ENCODE measurements around the gene MAFG. TPM values are rescaled to one million over a fixed set of nuclear protein-coding genes. Genes with fewer than 3 reads are reported as not detected.

The MAFG gene
- total and polyA plus RNA-seq, 2 experiments from 2014 or later, result 17.2 to 33.4 TPM

GRCh38 chr17:81939881-81940385 lies 12.4 kb upstream of the MAFG start:
- TF ChIP-seq, protein P1, sequence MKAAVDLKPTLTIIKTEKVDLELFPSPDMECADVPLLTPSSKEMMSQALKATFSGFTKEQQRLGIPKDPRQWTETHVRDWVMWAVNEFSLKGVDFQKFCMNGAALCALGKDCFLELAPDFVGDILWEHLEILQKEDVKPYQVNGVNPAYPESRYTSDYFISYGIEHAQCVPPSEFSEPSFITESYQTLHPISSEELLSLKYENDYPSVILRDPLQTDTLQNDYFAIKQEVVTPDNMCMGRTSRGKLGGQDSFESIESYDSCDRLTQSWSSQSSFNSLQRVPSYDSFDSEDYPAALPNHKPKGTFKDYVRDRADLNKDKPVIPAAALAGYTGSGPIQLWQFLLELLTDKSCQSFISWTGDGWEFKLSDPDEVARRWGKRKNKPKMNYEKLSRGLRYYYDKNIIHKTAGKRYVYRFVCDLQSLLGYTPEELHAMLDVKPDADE (IDR thresholded peaks at IDR 0.05), result no peak
- no peak for TF ChIP-seq ZNF462 (CRISPR knock-in tag; IDR thresholded peaks at IDR 0.05)
- TF ChIP-seq ZNF114 (CRISPR knock-in tag; IDR thresholded peaks at IDR 0.05), result no peak
- TF ChIP-seq CREB1 (CRISPR knock-in tag; IDR thresholded peaks at IDR 0.05; ENCODE audit: low read depth), result no peak
- TF ChIP-seq CTCF (conservative IDR thresholded peaks at IDR 0.05; ENCODE audit: low read depth in 2 of 2), result no peak
- no peak for TF ChIP-seq EZH2phosphoT487 (IDR thresholded peaks at IDR 0.05; ENCODE audit: unreplicated experiment)
- TF ChIP-seq REST (IDR thresholded peaks at IDR 0.05; ENCODE audit: unreplicated experiment), result no peak
- TF ChIP-seq POLR2AphosphoS5 (IDR thresholded peaks at IDR 0.05; ENCODE audit: low read depth), result no peak
- TF ChIP-seq EZH2 (IDR thresholded peaks at IDR 0.05; ENCODE audit: low read depth, unreplicated experiment), result no peak
- TF ChIP-seq NANOG (IDR thresholded peaks at IDR 0.05; ENCODE audit: borderline replicate concordance), result no peak
- no peak for TF ChIP-seq JUNB (IDR thresholded peaks at IDR 0.05; ENCODE audit: unreplicated experiment)
- TF ChIP-seq ZNF331 (CRISPR knock-in tag; IDR thresholded peaks at IDR 0.05; ENCODE audit: low read depth), result no peak
- TF ChIP-seq STAT1 (IDR thresholded peaks at IDR 0.05; ENCODE audit: unreplicated experiment), result no peak

More at GRCh38 chr17:81939881-81940385, 12.4 kb upstream of the MAFG start:
- Mint-ChIP-seq H3K9me3 (no peaks in the 10 kb centered on the region), H3K36me3 (ENCODE audit: low read depth) (peaks cover 16% of the 10 kb centered on the region), H3K4me1 (peaks cover 23% of the 10 kb centered on the region), H3K4me3 (no peak overlapping the region), H3K27me3 (ENCODE audit: insufficient read depth, low read depth, poor library complexity) (peaks cover 37% of the 10 kb centered on the region), H3K27ac (no peak overlapping the region)
- no peak for ATAC-seq
- Histone ChIP-seq H3K27ac (ENCODE audit: low read depth) (no peak overlapping the region), H3K36me3 (ENCODE audit: insufficient read depth) (no peaks in the 10 kb centered on the region), H3K27me3 (ENCODE audit: insufficient read depth) (peaks cover 4% of the 10 kb centered on the region; the same call in 1 of the 2 replicates), H2AFZ (no peak overlapping the region), H3K4me3 (no peak overlapping the region), H3K9me2 (ENCODE audit: insufficient read depth) (no peaks in the 10 kb centered on the region), H3F3A (replicated peaks; ENCODE audit: low read depth) (peaks cover 10% of the 10 kb centered on the region; the same call in 1 of the 2 replicates), H4K20me1 (replicated peaks; ENCODE audit: insufficient read depth) (no peaks in the 10 kb centered on the region; the same call in 1 of the 2 replicates), H3K4me2 (no peak overlapping the region), H3K4me1 (ENCODE audit: insufficient read depth) (peaks cover 15% of the 10 kb centered on the region), H3K79me2 (replicated peaks; ENCODE audit: insufficient read depth) (peaks cover 12% of the 10 kb centered on the region; the same call in 1 of the 2 replicates)
- no peak for DNase-seq (ENCODE audit: low spot score)
